Occipital lobe (tissue), 2 donors: ENCODE results near the gene RNF212. TPM values are rescaled to one million over a fixed set of nuclear protein-coding genes. Genes with fewer than 3 reads are reported as not detected.
"Not testable (repeated sequence)": the region's sequence is repeated elsewhere in the genome, so short reads cannot be mapped to it uniquely, and the experiment has no call there.

ENCODE experiments used
- DNase-seq: peaks from one replicate; lab custom pipeline; 2025; lab: John Stamatoyannopoulos, UW
- total RNA-seq: library from RNA; depleted of rRNA; stranded (reverse); fragments of >200 nt; gene quantifications from one replicate; pipeline ENCODE4 v1.2.3, GENCODE V29; 2014

Gene RNF212
- total RNA-seq, 1 donor from 2014 or later: 1.1 TPM

DNA sequence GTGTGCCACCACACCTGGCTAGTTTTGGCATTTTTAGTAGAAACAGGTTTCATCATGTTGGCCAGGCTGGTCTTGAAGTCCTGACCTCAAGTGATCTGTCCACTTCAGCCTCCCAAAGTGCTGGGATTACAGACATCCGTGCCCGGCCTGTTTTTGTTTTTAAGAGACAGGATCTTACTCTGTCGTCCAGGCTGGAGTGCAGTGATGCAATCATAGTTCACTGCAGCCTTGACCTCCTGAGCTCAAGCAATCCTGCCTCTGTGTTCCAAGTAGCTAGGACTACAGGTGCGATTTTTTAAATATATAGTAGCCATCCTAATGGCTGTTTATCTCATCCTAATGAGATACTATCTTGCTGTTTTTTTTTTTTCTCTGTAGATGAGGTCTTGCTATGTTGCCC is 47.6 kb downstream of the RNF212 start:
- no peak for DNase-seq

DNA sequence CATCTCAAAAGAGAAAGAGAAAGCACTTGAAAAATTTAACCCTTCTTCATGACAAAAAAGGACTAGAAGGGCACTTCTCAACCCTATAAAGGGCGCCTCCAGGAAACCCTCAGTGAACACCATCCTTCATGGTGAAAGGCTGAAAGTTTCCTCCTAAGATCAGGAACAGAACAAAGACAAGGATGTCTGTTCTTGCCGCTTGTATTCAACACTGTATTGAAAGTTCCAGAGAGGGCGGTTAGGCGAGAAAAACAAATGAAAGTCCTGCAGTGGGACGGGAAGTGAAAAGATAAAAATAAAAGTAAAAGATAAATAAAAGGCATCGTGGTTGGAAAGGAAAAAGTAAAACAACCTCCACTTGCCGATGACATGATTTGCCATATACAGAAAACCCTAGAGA is 50.9 kb downstream of the RNF212 start:
- DNase-seq: no peak

DNA sequence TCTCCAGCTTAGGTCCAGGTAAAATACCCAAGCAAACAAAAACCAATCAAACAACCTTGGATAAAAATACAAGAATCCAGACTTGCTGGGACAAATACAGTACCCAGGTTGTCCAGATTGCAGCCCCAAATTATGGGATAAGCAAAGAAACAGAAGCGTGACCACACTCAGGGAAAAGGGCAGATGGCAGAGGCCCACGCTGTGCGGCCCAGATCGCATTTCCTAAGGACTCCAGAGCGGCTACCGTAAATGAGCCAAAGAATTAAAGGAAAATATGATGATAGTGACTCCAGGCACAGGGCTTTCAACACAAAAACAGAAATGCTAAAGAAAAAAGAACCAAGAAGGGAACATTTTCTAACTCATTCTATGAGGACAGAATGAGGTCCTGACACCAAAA is 51.6 kb downstream of the RNF212 start:
- no peak for DNase-seq

DNA sequence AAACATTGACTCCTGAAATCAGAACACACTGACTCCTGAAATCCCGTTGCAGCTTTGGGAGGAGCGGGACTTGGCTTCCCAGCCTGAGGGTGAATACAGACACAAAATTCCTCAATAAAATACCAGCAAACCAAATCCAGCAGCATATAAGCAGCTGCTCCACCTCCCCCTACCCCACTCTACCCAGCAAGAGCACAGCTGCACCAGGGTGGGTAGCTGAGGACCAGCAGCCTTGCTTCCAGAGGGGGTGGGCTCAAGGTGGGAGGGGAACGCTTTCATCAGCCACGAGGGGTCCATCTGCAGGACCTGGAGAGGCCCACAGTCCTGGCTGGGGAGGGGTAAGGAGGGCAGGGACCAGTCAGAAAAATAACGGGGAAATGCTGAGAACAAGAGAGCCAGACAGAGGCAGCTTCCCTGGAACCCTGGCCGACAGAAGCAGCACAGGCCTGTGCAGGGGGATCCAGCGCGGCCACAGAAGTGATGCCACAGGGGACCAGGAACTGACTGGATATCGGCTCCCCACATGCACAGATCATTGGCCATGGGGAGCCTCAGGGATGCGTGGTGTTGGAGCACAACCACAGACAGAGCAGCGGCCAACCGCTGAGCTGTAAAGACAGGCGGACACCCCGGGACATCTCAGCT is 52.2 kb downstream of the RNF212 start:
- DNase-seq: no peak

DNA sequence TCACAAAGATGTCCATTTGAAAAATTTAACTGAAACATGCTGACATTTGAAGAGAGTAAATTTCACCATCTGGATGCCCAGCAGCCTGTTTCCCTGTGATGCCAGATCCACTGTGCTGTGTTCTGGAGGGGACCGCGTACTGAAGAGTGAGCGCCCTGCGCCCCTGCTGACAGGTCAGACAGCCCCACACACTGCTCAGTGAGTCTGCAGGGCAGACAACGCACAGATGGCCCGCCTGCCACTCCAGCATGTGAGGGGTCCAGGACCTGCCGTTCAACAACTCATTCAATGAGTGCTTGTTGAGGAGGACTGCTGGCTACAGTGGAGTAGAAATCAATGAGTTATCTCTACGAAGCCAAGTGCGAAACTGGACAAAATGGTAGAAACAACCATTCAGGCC is 52.7 kb downstream of the RNF212 start:
- no peak for DNase-seq

DNA sequence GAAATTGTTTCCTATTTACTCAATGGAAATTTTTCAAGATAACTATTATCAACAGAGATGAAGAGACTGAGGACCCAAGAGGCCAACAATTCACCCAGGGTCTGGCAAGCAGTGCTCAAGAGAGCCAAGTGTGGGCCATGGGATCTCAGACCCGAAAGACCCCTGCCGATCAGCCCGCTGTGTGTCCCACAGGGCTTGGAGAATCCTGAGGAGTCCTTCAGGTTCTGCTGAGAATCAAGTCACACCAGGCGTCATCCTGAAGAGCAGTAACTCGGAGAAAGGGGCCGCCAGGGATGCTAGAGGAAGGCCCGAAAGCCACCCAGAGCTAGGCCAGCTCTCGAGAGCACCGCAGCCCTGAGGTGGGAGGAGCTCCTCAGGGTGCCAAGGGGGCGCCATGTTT is 53.2 kb downstream of the RNF212 start:
- DNase-seq: no peak

DNA sequence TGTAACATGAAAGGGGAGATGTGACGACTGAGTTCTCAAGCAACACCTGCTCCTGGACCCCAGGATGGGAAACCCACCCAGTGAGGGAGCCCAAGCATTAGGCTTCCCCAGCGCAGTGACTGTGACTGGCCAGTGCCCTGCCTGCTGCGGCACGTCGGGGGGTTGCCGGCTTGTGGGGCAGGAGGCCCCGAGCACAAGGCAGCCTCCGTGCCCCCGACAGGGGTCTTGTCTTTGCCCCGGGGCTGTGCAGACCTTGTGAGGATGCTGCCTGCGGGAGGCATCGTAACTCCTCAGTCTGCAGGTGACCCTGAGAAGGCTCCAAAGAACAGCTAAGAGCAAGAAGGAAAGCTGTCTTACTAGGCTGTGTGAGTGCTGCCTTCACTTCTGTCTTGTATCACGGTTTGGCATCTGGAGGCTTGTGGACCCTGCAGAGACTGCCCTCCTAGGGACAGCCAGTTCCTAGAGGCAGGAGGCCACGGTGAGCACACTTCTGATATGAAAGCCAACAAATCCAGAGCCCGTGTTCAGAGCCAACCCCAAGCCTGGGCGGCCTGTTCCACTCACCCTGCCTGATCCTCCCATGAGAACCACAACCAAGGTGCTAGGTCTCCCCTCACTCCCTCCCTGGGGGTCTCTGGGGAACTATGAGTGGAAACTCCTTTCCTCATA is 54.2 kb downstream of the RNF212 start:
- DNase-seq: no peak

DNA sequence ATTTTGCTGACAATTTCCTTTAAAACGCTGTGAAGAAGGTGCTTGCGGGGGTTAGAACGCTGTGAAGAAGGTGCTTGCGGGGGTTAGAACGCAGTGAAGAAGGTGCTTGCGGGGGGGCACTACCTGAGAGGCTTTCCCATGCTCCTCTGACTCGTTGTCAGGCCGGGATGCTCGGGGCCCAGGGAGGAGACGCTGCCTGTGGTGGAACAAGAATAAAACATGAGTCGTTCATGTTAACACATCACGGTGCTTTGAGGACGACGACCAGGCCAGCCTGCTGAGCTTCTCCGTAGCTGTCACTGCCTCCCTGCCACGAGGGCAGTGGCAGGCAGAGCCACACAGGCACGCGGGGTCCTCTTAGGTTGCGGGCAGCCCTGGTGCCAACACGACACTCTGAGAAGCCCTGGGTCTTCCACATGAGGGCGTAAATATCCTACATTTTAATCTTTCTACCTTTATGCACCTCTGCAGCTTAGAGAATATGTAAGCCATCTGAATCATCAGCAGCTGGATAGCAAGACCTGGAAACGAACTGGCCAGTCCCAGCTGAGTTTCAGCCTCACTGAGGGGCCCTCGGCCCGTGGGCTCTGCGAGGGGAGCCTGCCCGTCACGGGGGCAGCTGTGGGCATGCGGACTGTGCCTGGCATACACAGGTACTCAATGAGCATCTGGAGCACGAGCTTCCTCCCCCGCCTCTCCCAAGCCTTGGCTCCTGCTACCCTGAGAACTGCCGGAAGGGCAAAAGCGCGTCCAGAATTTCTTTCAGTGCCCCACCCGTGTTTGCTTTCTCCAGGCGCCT is 55.0 kb downstream of the RNF212 start:
- no peak for DNase-seq

DNA sequence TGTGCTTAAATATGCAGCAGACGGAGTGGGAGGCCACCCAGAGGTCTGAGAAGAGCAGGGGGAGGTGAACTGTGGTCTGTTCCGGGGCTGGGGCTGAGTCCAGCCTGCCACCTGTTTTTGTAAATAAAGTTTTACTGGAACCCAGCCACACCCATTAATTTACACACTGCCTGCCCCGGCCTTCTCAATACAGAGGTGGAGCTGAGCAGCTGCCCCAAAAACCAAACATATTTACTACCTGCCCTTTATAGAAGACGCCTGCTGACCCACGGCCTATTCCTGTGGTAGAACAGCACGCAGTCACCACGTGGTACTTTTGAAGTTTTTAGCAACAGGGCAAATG is 56.0 kb downstream of the RNF212 start:
- DNase-seq: no peak

DNA sequence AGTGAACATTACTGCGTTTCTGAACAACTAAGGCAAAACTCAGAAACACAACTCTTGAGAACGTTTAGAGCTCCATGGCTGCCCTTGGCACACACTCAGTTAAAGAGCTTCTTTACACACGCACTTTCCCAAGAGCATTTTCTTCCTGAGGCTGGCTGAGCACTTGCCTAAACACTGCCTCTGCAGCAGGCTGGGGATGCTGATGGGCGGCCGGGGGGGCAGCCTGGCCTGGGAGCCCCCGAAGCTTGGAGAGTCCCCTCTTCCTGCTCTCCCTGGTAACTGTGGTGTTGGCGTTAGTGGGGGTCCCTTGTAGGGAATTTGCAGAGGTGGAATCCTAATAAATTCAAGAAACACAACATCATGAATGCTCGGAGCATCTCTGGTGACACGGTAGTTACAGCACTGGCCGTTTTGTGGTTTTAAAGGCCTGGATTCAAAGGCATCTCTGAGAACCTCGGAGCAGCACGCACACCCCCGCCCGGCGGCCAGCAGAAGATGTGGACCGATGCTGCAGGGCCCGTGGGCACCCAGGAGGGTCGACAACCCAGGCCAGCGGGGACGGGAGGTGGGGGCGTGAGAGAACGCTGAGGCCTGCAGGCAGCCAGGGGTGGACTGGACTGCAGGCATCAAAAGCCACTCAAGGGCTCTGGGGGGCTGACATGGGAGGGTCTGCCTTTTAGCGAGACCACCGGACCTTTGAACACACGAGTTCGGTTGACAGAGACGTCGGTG is 56.5 kb downstream of the RNF212 start:
- no peak for DNase-seq

DNA sequence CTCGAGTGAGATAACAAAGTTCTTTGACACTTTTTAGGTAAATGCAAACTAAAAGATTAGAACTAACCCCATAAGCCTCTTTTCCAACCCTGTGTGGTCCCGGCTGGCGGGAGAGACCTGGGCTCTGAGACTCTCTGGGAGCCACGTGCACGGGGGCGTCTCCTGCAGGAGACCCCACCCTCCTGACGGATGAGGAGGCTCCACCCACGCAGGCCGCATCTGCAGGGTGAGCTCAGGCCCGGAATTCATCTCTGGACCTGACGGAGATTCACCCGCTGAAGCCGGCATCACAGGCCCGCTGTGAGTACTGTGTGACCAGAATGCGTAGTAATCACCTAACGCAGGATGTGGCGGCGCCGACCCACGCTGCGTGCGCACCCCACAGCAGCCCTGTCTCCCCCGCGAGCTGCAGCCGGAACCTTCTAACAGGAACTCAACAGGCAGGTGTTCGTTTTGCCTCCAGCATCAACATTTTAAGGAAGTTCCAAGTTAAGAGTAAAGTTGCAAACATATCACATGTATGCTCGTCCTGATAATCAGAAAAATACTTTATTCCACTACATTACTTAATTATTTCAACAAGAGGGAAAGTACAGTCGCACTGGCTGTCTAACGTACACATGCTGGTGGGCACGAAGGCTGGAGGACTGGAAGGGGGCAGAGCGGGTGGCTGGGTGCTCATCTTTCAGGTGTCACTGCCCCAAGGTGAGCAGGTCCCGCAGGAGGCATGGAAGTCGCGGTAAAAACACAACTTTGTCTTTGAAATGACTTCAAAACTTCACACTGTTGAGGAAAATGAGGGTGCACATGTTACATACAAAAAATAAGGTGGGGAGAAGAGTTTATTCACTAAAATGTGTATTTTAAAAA is 57.4 kb downstream of the RNF212 start:
- DNase-seq: no peak

DNA sequence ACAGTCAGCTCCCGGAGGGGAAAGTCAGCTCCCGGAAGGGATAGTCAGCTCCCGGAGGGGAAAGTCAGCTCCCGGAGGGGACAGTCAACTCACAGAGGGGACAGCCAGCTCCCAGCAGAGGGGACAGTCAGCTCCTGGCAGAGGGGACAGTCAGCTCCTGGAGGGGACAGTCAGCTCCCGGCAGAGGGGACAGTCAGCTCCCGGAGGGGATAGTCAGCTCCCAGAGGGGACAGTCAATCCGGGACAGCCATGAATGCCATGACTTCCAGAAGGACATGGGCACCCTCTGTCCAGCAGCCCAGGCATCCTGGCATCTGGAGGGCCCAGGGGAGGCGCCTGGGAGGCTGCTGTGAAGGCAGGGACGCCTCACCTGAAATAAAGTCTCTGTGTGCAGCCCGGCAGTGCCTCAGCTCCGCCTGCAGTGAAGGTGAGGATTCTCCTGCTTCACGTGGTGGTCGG is 58.1 kb downstream of the RNF212 start:
- not testable (repeated sequence) for DNase-seq

DNA sequence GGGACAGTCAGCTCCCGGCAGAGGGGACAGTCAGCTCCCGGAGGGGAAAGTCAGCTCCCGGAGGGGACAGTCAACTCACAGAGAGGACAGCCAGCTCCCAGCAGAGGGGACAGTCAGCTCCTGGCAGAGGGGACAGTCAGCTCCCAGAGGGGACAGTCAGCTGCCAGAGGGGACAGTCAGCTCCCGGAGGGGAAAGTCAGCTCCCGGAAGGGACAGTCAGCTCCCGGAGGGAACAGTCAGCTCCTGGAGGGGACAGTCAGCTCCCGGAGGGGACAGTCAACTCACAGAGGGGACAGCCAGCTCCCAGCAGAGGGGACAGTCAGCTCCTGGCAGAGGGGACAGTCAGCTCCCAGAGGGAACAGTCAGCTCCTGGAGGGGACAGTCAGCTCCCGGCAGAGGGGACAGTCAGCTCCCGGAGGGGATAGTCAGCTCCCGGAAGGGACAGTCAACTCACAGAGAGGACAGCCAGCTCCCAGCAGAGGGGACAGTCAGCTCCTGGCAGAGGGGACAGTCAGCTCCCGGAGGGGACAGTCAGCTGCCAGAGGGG is 58.6 kb downstream of the RNF212 start:
- not testable (repeated sequence) for DNase-seq

DNA sequence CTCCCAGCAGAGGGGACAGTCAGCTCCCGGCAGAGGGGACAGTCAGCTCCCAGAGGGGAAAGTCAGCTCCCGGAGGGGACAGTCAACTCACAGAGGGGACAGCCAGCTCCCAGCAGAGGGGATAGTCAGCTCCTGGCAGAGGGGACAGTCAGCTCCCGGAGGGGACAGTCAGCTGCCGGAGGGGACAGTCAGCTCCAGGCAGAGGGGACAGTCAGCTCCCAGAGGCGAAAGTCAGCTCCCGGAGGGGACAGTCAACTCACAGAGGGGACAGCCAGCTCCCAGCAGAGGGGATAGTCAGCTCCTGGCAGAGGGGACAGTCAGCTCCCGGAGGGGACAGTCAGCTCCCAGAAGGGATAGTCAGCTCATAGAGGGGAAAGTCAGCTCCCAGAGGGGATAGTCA is 59.5 kb downstream of the RNF212 start:
- DNase-seq: not testable (repeated sequence)

DNA sequence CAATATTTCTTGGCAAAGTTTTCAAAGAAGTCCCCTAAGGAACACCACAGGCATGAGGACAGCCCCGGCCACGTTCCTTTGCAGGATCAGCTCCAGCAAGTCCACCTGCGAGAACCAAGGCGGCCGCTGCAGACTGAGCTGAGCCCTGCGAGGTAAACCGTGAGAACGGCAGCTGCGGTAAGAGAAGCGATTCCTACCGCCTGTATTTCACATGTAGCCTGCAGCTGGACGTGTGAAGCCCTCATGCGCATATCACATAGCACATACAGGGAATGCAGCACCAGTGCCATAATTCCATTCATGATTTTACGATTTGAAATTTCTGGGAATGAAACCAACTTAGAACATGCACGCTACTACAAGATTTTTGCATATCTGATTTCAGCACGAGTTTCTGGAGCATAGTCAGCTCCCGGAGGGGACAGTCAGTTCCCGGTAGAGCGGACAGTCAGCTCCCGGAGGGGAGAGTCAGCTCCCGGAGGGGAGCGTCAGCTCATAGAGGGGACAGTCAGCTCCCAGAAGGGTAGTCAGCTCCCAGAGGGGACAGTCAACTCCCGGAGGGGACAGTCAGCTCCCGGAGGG is 60.2 kb downstream of the RNF212 start:
- no peak for DNase-seq

DNA sequence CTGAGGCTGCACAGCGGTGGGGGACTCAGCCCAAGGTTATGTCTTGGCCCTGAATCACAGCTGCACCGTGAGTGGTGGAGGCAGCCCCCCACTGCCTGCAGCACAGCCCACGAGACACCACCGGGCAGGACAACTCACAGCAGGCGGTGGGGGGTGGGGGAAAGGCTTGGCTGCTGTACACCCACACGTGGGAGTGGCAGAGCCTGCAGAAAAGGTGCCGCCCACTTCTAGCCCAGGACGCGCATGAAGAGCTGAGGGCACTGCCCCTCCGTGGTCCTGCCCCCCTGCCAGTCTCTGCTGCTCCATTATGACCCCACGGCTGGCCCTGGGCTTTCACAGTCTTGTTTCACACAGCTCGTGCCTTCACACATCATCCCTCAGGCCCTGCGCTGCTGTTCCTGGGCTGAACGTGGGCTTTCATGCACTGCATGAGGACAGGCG is 61.1 kb downstream of the RNF212 start:
- DNase-seq: no peak

DNA sequence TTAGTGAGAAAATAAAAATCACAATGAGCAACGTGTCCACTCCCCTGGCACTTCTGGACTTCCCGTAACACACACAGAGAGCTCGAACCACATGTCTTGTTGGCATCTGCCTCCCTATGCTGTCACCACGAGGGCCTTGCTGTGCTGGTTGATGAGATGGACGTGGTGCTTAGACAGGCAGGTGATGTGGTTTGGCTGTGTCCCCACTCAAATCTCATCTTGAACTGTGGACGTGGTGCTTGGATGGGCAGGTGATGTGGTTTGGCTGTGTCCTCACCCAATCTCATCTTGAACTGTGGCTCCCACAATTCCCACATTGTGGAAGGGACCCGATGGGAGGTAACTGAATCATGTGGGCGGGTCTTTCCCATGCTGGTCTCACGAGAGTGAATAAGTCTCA is 61.9 kb downstream of the RNF212 start:
- DNase-seq: no peak

DNA sequence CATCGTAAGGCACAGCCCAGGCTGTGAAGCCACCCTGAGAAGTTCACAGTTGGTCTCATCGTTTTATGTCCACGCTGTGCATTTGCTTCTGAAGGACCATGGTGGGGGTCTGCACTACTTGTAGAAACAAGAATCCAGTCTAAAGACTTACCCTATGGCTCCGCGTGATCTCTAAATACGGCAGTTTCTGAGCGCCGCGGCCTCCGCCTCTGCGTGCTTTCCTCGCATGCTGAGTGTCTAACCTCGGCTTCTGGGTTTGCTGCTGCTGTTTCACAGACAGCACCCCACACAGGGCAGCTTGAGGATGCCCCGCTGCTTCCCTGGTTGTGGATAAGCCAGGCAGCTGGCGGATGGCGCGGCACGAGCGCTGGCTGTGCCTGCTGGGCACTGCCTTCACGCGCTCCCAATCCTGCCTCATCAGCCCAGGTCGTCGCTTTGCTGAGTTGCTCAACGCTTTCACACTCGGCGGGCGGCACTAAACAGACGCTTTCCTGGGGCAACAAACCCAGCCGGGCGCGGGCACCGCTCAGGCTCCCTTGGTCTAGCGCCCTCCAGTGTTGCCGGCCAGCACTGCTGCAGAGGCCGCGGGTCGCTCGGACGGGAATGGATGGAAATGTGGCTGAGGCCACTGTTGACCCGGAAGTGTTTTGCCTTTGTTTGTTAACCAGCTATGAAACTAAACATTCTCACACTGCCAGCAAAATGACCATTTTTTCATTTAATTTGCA is 62.7 kb downstream of the RNF212 start:
- no peak for DNase-seq

DNA sequence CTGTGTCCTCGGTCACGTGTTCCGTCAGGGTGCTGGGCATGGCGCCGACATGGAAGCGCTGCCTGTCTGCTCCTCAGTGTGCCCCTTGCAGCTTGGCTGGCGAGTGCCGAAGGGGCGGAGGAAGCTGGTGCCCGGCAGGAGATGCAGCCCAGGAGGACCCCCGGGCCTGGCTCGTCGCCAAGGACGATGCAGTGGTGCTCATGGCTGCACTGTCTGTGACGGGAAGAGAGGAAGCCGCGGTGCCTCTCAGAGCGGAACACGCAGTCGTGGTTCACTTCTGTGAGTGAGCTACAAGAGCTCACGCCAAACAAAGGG is 63.8 kb downstream of the RNF212 start:
- no peak for DNase-seq
